A549 treated with GW870086 at 1 μM for 4 hours (cell line): ENCODE data around the gene LRRC15. TPM values are rescaled to one million over a fixed set of nuclear protein-coding genes. Genes with fewer than 3 reads are reported as not detected.

ENCODE experiments used
- total RNA-seq: library from RNA; stranded (reverse); fragments of 200-300 nt; extraction: Qiagen RNA extraction; gene quantifications from 5 replicates; pipeline ENCODE4 v1.2.3, GENCODE V29; 2022; ENCODE audit warnings: low read depth

LRRC15 gene
- 0.20 to 0.29 TPM (median 0.21 TPM) in 5 replicates for total RNA-seq

DNA sequence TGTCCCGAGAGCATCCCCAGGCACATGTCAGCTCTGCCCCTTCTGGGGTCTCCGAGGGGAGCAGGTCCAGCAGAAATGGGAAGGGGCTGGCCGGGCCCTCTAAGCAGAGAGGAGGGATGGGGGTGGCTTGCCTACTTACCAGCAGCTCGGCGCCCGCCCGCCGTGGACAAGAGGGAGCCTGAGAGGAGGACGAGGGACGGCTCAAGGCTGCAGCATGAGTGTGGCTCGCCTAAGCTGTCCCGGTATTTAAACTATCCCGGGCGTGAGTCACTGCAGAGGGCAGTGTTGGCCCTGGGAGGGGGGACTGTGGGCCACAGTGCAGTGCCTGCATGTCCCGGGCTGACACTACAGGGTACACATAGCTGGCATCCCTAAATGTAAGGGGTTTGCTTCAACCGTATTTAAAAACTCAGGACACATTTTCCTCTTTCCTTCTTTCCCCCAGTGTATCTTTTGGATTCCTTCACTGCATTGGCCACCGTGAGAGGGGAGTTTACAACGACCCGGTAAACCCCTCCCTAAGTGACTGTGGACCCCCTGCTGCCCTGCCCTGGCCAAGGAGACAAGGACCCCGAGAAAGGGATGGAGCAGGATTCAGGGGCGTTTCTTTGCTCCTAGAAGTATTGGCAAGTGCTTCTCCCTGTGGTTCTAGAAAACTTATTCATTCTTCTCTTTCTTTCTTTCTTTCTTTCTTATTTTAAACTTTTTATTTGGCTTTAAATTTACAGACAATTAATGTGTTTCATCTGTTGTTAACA lies at the start of gene LRRC15:
LRRC15 (minus strand) TSS at position 222 of the 758 bp plus-strand sequence. CDS start 8,700 bp downstream, outside the sequence.

DNA sequence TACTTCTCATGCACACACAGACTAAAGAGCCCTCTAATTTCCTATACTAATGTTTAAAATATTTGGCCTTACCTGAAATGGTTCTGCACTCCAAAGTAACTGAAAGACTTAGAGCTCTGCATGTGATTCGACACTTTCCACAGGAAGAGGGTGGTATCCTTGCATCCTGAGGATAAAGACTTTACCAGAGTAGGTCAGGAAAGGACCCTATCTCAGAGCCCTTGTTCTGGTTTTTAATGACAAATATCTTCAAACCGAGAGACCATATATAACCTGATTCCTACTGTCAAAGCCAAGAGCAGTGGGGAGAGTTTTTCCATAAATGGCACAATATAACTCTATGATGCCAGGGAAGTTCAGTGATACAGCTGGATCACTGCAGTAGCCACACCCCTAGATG lies 29.6 kb upstream of the LRRC15 start, which contains the start of gene GP5:
GP5 (minus strand) TSS at position 101 of the 400 bp plus-strand sequence. CDS start 984 bp downstream, outside the sequence.

DNA sequence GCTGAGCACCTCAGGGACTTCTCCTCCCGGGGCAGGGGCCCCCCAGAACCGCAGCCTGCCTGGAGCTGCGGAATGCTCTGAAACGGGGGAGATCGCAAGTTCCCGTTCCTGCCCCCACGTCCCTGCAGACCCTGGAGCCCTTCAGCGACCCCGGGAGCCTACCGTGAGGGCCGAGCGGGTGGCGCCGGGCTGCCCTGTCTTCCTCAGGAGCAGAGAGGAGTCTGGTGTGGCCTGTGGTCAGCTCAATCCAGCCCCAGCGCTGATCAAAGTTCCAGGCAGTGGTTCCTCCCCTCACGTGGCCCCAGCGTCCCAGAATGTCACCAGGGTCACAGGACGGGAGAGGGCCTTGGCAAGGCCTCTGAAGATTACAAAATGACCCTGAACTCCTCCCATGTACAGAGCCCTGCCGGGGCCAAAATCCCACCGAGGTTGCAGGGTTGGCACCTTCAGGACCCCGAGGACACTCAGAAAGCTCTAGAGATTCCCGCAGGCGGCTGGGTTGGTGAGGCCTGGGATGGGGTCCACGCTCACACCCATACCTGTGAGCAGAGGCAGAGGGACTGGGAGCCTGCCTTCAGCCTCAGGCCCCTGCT lies 18.4 kb downstream of the LRRC15 start, which contains the start of gene CPN2:
CPN2 (minus strand) TSS at position 249 of the 593 bp plus-strand sequence. CDS start 8,626 bp downstream, outside the sequence.

Other genes starting within 250 kb of the LRRC15 start
- 10.7 to 13.9 TPM (median 12.7 TPM) in 5 replicates for gene HES1, start 233.6 kb downstream of the LRRC15 start, total RNA-seq
- not detected in 5 replicates for gene CPN2, start 18.4 kb downstream of the LRRC15 start, total RNA-seq
- 0.03 TPM in 1 of 5 replicates, not detected in the others for gene GP5, start 29.5 kb upstream of the LRRC15 start, total RNA-seq
- gene ATP13A3, start 117.3 kb upstream of the LRRC15 start, total RNA-seq, result 19.7 to 40.3 TPM (median 34.3 TPM) in 5 replicates